HCT116 (cell line): ENCODE results near the gene FCHO2. TPM values are rescaled to one million over a fixed set of nuclear protein-coding genes. Genes with fewer than 3 reads are reported as not detected.

Experiments used
- ATAC-seq: fragments of 200-7000 bp; cut with Tn5 transposase; 2 replicates; pipeline ENCODE4 v1.9.1; 2020; ENCODE audit warnings: mild to moderate bottlenecking, moderate library complexity
- BruUV-seq: library from RNA; stranded (reverse); fragments of 400-500 nt; replicated peaks from 2 replicates; lab custom pipeline; 2021; lab: Mats Ljungman, UMichigan
- CTCF ChIA-PET: fragments of 300-600 bp; sonication (Branson Sonifier 250); formaldehyde crosslinking; loops from one replicate; lab custom pipeline; 2021; ENCODE audit warnings: antibody characterized with exemption; lab: Charles Lee
- POLR2A ChIA-PET: fragments of 300-600, 350-600 bp; sonication (Branson Sonifier 250); formaldehyde crosslinking; loops from one replicate; lab custom pipeline; 2021; ENCODE audit warnings: antibody characterized with exemption; lab: Charles Lee
- RAD21 ChIA-PET, 2 experiments: fragments of 300-600 bp; sonication (Branson Sonifier 250); formaldehyde crosslinking; loops; one replicate each; lab custom pipeline; 2023; ENCODE audit warnings: low total read pairs in 2 of 2; ENCODE audit not compliant: uncharacterized antibody in 2 of 2, unreplicated experiment in 2 of 2, low non-redundant PET in 1 of 2; lab: Charles Lee
- DNase-seq: peaks from one replicate; pipeline ENCODE4 v3.0.0-alpha.2; 2010; ENCODE audit warnings: low read depth, low spot score
- H2AFZ ChIP-seq: fragments of 200-600 bp; shearing (Covaris generic), sonication (generic); 2 replicates; pipeline ENCODE4 v1.6.1; 2017; ENCODE audit warnings: low read depth, mixed run types, mixed read lengths, antibody characterized with exemption, low read length; ENCODE audit not compliant: poor library complexity, severe bottlenecking
- H3K27ac ChIP-seq: 2 replicates; pipeline ENCODE4 v1.5.1; 2012; ENCODE audit warnings: low read depth, low read length
- H3K27me3 ChIP-seq: fragments of 200-600 bp; sonication (generic); 2 replicates; pipeline ENCODE4 v1.6.1; 2016; ENCODE audit warnings: mixed run types, low read length, mixed read lengths; ENCODE audit not compliant: insufficient read depth
- H3K36me3 ChIP-seq, 2 experiments: fragments of 200-500 bp in 1 of 2; fragments of 200-600 bp in 1 of 2; sonication (Bioruptor generic) in 1 of 2; sonication (generic) in 1 of 2; 2 replicates each; pipeline versions ENCODE4 v1.5.1 to v1.6.1; 2014 to 2016; ENCODE audit warnings: low read length in 2 of 2, inconsistent platforms in 1 of 2, mixed read lengths in 1 of 2, mixed run types in 1 of 2; ENCODE audit not compliant: insufficient read depth in 2 of 2, control insufficient read depth in 1 of 2
- H3K4me1 ChIP-seq, 2 experiments: fragments of 200-600 bp in 1 of 2; sonication (generic) in 1 of 2; 2 replicates each; pipeline versions ENCODE4 v1.5.1 to v1.6.1; 2012 to 2017; ENCODE audit warnings: low read length in 2 of 2, inconsistent platforms in 1 of 2, mild to moderate bottlenecking in 1 of 2, mixed read lengths in 1 of 2, mixed run types in 1 of 2, moderate library complexity in 1 of 2; ENCODE audit not compliant: insufficient read depth in 2 of 2, control insufficient read depth in 1 of 2
- H3K4me2 ChIP-seq: fragments of 200-600 bp; sonication (generic); 2 replicates; pipeline ENCODE4 v1.6.1; 2017; ENCODE audit warnings: mixed run types, low read length, mixed read lengths
- H3K4me3 ChIP-seq, 2 experiments: fragments of 200-600 bp in 1 of 2; sonication (generic) in 1 of 2; replicated peaks in 1 of 2; 2 replicates each; pipeline ENCODE4 v1.5.1; 2011 to 2016; ENCODE audit warnings: low read length in 2 of 2, control low read depth in 1 of 2, low read depth in 1 of 2, mild to moderate bottlenecking in 1 of 2, mixed read lengths in 1 of 2, mixed run types in 1 of 2
- H3K79me2 ChIP-seq: fragments of 200-600 bp; sonication (generic); 2 replicates; pipeline ENCODE4 v1.6.1; 2017; ENCODE audit warnings: mild to moderate bottlenecking, mixed run types, low read length, moderate library complexity, mixed read lengths; ENCODE audit not compliant: insufficient read depth
- H3K9ac ChIP-seq: fragments of 200-600 bp; sonication (generic); 2 replicates; pipeline ENCODE4 v1.6.1; 2016; ENCODE audit warnings: low read length, mixed read lengths
- H3K9me2 ChIP-seq: fragments of 200-600 bp; sonication (generic), shearing (Covaris generic); 2 replicates; pipeline ENCODE4 v1.6.1; 2017; ENCODE audit warnings: mixed run types, mild to moderate bottlenecking, moderate library complexity; ENCODE audit not compliant: insufficient read depth
- H3K9me3 ChIP-seq, 2 experiments: fragments of 200-500 bp in 1 of 2; fragments of 200-600 bp in 1 of 2; sonication (Bioruptor generic) in 1 of 2; sonication (generic) in 1 of 2; 2 replicates each; pipeline ENCODE4 v1.6.1; 2014 to 2017; ENCODE audit warnings: low read length in 2 of 2, mixed read lengths in 2 of 2, inconsistent platforms in 1 of 2, low read depth in 1 of 2, mild to moderate bottlenecking in 1 of 2, mixed run types in 1 of 2, moderate library complexity in 1 of 2; ENCODE audit not compliant: control insufficient read depth in 1 of 2, insufficient read depth in 1 of 2
- H4K20me1 ChIP-seq: fragments of 200-600 bp; sonication (generic), shearing (Covaris generic); 2 replicates; pipeline ENCODE4 v1.6.1; 2017; ENCODE audit warnings: mixed run types, mild to moderate bottlenecking, moderate library complexity; ENCODE audit not compliant: insufficient read depth
- EGR1 ChIP-seq: IDR thresholded peaks from 2 replicates; pipeline ENCODE4 v1.6.1; 2012; ENCODE audit warnings: low read depth
- JUND ChIP-seq: IDR thresholded peaks from 2 replicates; pipeline ENCODE4 v1.6.1; 2012
- POLR2A ChIP-seq: IDR thresholded peaks from 2 replicates; pipeline ENCODE4 v1.7.0; 2011; ENCODE audit warnings: borderline replicate concordance; ENCODE audit not compliant: insufficient read depth, insufficient read length; ENCODE audit errors: extremely low read depth
- SIN3A ChIP-seq: IDR thresholded peaks from 2 replicates; pipeline ENCODE4 v1.6.1; 2012; ENCODE audit warnings: low read depth
- SRF ChIP-seq: IDR thresholded peaks from 2 replicates; pipeline ENCODE4 v1.6.1; 2012; ENCODE audit warnings: low read depth
- TCF7L2 ChIP-seq: IDR thresholded peaks from 2 replicates; pipeline ENCODE4 v1.7.0; 2011; ENCODE audit warnings: borderline replicate concordance, inconsistent platforms; ENCODE audit not compliant: insufficient read depth, insufficient read length; ENCODE audit errors: extremely low read depth
- ZNF274 ChIP-seq: fragments of 200-500 bp; sonication (Bioruptor generic); IDR thresholded peaks from 2 replicates; pipeline ENCODE4 v1.6.1; 2014; ENCODE audit warnings: mild to moderate bottlenecking, low read depth, low read length, inconsistent platforms
- intact Hi-C: fragments of 100-400 bp; cut with micrococcal nuclease; formaldehyde crosslinking; loops from 2 replicates; pipeline ENCODE4 v1.10.0; 2022
- total RNA-seq: library from RNA; stranded (reverse); gene quantifications from one replicate; pipeline ENCODE4 v1.2.1, GENCODE V29; 2021; ENCODE audit not compliant: unreplicated experiment
- TF ChIP-seq, protein P1 (sequence below), 3 experiments: fragments of 200-600 bp in 1 of 3; sonication (generic) in 1 of 3; IDR thresholded peaks in 2 of 3; conservative IDR thresholded peaks in 1 of 3; 2 replicates each; pipeline ENCODE4 v1.5.1; 2012 to 2017; ENCODE audit warnings: low read depth in 2 of 3, low read length in 2 of 3, antibody characterized with exemption in 1 of 3, borderline replicate concordance in 1 of 3, control low read depth in 1 of 3, mild to moderate bottlenecking in 1 of 3, mixed read lengths in 1 of 3, mixed run types in 1 of 3, moderate library complexity in 1 of 3; ENCODE audit not compliant: insufficient read depth in 1 of 3
- TF ChIP-seq, protein P2 (sequence below): IDR thresholded peaks from 2 replicates; pipeline ENCODE4 v1.6.1; 2012

Gene FCHO2
- total RNA-seq, 1 experiment from 2014 or later: 18.7 TPM

DNA sequence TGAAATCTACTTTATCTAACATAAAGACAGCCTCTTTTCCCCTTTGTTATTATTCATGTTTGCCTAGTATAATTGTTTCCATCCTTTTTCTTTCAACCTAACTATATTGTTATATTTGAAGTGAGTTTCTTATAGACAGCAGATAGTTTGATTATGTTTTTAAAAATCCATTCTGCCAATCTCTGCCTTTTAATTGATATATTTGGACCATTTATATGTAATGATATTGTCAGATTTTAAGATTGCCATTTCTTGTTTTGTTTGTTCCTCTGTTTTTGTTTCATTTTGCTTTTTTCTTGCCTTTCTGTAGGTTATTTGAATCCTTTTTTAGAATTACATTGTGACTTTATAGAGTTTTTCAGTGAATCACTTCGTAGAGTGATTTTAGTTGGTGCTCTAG, 89.8 kb downstream of the FCHO2 start:
- no peaks in the 10 kb centered on the region for H3K27me3 ChIP-seq
- no peaks in the 10 kb centered on the region for H3K9me2 ChIP-seq
- RAD21 ChIA-PET: no interaction called here
- TF ChIP-seq, protein P1, sequence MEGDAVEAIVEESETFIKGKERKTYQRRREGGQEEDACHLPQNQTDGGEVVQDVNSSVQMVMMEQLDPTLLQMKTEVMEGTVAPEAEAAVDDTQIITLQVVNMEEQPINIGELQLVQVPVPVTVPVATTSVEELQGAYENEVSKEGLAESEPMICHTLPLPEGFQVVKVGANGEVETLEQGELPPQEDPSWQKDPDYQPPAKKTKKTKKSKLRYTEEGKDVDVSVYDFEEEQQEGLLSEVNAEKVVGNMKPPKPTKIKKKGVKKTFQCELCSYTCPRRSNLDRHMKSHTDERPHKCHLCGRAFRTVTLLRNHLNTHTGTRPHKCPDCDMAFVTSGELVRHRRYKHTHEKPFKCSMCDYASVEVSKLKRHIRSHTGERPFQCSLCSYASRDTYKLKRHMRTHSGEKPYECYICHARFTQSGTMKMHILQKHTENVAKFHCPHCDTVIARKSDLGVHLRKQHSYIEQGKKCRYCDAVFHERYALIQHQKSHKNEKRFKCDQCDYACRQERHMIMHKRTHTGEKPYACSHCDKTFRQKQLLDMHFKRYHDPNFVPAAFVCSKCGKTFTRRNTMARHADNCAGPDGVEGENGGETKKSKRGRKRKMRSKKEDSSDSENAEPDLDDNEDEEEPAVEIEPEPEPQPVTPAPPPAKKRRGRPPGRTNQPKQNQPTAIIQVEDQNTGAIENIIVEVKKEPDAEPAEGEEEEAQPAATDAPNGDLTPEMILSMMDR (IDR thresholded peaks at IDR 0.05 in 2 of 3, conservative IDR thresholded peaks at IDR 0.05 in 1 of 3; ENCODE audit: borderline replicate concordance in 1 of 3, insufficient read depth in 1 of 3, low read depth in 2 of 3, low read length in 2 of 3): no peak
- no peak for TF ChIP-seq ZNF274
- TF ChIP-seq TCF7L2: no peak
- no peak for TF ChIP-seq POLR2A
- no peak for TF ChIP-seq EGR1
- no peak for TF ChIP-seq SRF
- no peak for TF ChIP-seq JUND
- no peak overlapping the region for H3K9ac ChIP-seq
- BruUV-seq: no TSS peak
- intact Hi-C loops: no loop called here
- POLR2A ChIA-PET: no interaction called here
- no peaks in the 10 kb centered on the region for H3K79me2 ChIP-seq
- no peak overlapping the region for H3K4me2 ChIP-seq
- no peak overlapping the region for H3K4me3 ChIP-seq
- DNase-seq (no peak), ATAC-seq (no peak)
- no peak overlapping the region for H3K27ac ChIP-seq
- no peak overlapping the region for H2AFZ ChIP-seq
- H3K4me1 ChIP-seq: no peaks in the 10 kb centered on the region
- no peaks in the 10 kb centered on the region for H4K20me1 ChIP-seq
- CTCF ChIA-PET: no interaction called here
- H3K9me3 ChIP-seq: no peaks in the 10 kb centered on the region
- no peaks in the 10 kb centered on the region for H3K36me3 ChIP-seq

DNA sequence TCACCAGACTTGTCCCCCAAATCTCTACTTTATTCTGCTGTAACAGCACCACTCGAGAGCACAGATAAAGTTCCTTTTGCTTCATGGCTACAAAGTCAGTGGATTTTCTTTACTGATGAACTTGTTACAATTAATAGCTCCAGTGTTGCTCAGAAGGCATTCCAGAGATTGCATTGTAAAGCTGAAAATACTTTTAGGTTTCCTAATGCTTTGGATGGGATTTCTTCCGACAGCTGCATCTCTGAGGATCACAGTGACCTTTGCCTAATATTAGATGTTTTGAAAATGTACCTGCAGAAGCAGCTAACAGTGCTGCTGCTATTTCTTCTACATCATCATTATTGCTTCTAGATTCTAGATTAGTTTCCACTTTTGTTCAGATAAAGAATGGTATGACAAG, 105.8 kb downstream of the FCHO2 start:
- POLR2A ChIA-PET: no interaction called here
- H4K20me1 ChIP-seq: no peaks in the 10 kb centered on the region
- H3K4me1 ChIP-seq: no peaks in the 10 kb centered on the region
- no peaks in the 10 kb centered on the region for H3K9me2 ChIP-seq
- H3K4me3 ChIP-seq: no peak overlapping the region
- TF ChIP-seq, protein P2, sequence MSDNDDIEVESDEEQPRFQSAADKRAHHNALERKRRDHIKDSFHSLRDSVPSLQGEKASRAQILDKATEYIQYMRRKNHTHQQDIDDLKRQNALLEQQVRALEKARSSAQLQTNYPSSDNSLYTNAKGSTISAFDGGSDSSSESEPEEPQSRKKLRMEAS: no peak
- no peak for TF ChIP-seq SIN3A
- no peaks in the 10 kb centered on the region for H3K36me3 ChIP-seq
- no peak overlapping the region for H2AFZ ChIP-seq
- no peaks in the 10 kb centered on the region for H3K9me3 ChIP-seq
- RAD21 ChIA-PET: no interaction called here
- H3K9ac ChIP-seq: no peak overlapping the region
- H3K27ac ChIP-seq: no peak overlapping the region
- BruUV-seq: no TSS peak
- H3K27me3 ChIP-seq: no peaks in the 10 kb centered on the region
- intact Hi-C loops: no loop called here
- H3K4me2 ChIP-seq: no peak overlapping the region
- no peaks in the 10 kb centered on the region for H3K79me2 ChIP-seq
- CTCF ChIA-PET: interaction anchor here (1.1 kb wide), 1 partner anchor 21 kb away, joined by 3 read pairs; no protein-coding TSS in a partner anchor
- no peak for ATAC-seq
- no peak for DNase-seq
